ENCODE results near the gene C14orf132. TPM values are rescaled to one million over a fixed set of nuclear protein-coding genes. Genes with fewer than 3 reads are reported as not detected.
"Not testable (repeated sequence)": the region's sequence is repeated elsewhere in the genome, so short reads cannot be mapped to it uniquely, and the experiment has no call there.

Gene C14orf132
- total RNA-seq (2014; rRNA removed; shearing (Covaris generic)): 22.6 and 24.6 TPM in 2 replicates

GRCh38 chr14:96038920-96039632, at the start of gene C14orf132:
Gene C14orf132, plus strand, starts transcription at chr14:96039362. Its CDS starts 139 bp downstream, at chr14:96039501.
- peak; percentile 73 for DNase-seq (ENCODE audit: low read depth)

DNA sequence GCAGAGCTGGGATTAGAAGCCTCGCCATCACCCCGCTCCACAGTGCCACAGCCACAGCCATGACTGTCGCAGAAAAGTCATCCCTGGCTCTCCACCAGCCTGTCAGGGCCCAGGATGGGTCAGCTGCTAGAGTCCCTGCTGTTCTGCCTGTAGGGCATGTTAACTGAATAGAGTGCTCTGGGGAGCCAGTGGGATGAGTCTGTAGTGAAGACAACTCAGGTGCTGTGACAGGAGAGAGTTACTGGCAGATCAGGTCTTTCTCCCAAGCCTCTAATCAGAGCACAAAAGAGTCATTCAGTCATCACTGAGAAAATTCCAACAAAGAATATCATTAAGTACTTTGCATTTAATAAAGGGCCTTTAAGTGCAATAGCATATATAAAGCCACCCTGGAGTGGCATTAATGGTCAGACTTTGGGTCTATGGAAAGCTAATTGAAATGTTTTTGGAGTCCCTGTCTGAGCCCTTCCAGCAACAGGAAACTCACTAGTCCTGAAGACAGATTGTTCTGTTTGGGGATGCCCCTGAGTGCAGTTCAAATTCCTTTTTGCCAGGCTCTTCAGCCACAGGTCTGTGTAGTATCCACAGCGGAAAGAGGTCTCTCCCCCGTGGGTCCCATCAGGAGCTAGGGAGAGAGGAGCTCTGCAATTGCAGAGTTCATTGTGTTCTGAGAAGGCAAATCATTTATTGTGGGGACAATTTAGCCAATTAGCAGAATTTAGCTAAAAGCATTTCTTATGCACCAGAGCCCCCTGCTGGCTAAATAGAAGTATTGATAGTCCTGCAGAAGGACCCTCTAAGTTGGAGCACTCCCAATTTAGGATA, 45.2 kb upstream of the C14orf132 start:
- DNase-seq (ENCODE audit: low read depth): peak; percentile 48

- no peak for DNase-seq (ENCODE audit: low read depth)
Observed at GRCh38 chr14:95994593-95994928, 44.6 kb upstream of the C14orf132 start.

DNA sequence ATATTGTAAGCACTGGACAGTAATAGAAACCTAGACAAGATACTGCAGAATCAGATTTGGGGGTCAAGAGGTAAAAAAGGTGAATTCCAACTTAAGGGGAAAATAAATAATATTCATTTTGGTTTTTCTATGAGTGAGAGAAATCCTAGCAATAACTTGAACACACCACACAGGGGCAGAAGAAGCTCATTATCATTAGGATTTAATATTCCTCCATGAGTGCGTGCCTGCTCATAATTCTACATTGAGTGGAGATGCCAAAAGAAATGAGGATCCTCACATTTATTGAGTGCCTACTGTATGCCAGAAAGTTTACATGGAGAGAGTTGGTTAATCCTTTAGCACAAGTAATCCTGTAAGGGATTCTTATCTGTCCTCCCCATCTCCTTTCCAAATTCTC, 40.5 kb upstream of the C14orf132 start:
- peak; percentile 45 for DNase-seq (ENCODE audit: low read depth)

- peak; percentile 73 for DNase-seq (ENCODE audit: low read depth)
Observed at GRCh38 chr14:96001866-96002497, 37.2 kb upstream of the C14orf132 start.

DNA sequence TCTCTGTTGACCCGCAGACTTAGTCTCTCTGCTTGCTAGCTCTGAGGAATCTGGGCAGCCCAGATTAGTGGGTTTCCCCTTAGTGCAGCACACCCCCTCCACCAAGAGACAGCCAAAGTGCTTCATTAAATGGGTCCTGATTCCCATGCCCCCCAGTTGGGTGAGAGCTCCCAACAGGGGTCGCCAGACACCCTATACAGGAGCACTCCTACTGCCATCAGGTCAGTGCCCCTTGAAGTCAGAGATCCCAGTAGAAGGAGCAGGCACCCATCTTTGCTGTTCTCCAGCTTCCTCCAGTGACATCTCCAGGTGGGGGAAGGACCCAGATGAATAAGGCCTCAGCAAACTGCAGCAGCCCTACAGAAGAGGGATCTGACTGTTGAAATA, 36.7 kb upstream of the C14orf132 start:
- no peak for DNase-seq (ENCODE audit: low read depth)

DNA sequence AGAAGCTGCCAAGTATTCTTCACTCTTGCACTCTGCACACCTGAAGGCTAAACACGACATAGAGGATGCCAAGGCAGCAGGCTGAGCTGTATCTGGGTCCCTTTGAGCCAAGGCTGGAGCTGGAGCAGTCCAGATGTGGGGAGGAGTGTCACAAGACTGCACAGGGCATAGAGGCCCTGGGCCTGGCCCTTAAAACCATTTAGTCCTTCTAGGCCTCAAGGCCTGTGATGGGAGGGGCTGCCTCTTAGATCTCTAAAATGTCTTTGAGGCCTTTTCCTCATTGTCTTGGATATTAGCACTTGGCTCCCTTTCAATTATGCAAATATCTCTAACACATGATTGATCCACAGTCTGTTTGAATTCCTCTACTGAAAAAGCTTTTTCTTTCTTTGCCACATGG, 28.0 kb upstream of the C14orf132 start:
- DNase-seq (ENCODE audit: low read depth): no peak

DNA sequence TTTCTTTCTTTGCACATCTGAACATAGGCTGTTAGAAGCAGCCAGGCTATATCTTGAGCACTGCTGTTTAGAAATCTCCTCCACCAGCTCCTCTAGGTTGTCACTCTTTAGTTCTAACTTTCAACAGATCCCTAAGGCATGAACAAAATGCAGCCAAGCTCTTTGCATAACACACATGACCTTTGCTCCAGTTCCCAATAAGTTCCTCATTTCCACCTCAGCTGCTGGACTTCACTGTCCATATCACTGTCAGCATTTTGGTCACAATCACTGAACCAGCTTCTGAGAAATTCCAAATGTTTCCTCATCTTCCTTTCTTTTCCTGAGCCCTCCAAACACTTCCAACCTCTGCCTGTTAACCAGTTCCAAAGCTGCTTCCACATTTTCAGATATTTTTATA, 27.6 kb upstream of the C14orf132 start:
- DNase-seq (ENCODE audit: low read depth): no peak

GRCh38 chr14:96012757-96013156, 26.4 kb upstream of the C14orf132 start:
- DNase-seq (ENCODE audit: low read depth): not testable (repeated sequence)

- no peak for DNase-seq (ENCODE audit: low read depth)
Observed at GRCh38 chr14:96014176-96014575, 25.0 kb upstream of the C14orf132 start.

DNA sequence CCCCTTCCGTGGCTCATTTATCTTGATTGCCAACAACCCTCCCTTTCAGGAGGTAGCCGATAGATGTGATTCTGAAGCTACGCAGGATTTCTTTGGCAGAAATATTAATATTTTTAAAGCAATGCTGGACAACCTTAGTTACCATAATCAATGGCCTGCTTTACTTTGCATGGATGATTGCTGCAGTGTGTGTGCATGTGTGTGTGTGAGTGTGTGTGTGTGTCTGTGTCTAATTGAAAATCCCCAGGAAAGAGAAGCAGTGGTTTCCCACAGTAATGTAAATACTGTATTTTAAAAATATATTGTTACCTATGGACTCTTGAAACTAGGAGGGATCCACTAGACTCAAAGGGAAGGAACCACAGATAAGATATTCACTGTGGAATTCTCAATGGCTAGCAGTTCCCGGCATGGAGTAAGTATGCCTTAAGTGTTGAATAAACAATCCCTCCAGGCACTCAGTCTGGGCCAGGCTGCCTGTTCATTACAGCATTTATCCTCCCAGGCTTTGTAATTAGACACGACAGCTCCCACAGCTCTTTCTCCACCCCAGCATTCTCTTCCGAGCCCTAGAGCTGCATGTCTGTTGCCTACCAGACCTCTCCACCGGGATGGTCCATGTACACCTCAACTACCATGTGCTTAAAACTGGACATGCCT, 22.5 kb upstream of the C14orf132 start:
- DNase-seq (ENCODE audit: low read depth): peak; percentile 35

DNA sequence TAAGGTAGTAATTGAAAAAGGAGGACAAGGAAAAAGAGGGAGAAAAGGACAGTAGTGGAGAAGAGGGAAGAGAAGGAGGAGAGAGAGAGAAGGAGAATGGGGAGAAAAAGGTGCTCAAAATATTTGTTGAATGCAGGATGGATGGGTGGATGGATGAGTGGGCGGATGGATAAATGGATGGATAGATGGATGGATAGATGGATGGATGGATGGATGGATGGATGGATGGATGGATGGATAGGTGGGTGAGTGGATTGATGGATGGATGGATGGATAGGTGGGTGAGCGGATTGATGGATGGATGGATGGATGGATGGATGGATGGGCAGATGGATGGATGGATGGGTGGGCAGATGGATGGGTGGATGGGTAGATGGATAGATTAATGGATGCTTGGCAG, 21.3 kb upstream of the C14orf132 start:
- no peak for DNase-seq (ENCODE audit: low read depth)

DNA sequence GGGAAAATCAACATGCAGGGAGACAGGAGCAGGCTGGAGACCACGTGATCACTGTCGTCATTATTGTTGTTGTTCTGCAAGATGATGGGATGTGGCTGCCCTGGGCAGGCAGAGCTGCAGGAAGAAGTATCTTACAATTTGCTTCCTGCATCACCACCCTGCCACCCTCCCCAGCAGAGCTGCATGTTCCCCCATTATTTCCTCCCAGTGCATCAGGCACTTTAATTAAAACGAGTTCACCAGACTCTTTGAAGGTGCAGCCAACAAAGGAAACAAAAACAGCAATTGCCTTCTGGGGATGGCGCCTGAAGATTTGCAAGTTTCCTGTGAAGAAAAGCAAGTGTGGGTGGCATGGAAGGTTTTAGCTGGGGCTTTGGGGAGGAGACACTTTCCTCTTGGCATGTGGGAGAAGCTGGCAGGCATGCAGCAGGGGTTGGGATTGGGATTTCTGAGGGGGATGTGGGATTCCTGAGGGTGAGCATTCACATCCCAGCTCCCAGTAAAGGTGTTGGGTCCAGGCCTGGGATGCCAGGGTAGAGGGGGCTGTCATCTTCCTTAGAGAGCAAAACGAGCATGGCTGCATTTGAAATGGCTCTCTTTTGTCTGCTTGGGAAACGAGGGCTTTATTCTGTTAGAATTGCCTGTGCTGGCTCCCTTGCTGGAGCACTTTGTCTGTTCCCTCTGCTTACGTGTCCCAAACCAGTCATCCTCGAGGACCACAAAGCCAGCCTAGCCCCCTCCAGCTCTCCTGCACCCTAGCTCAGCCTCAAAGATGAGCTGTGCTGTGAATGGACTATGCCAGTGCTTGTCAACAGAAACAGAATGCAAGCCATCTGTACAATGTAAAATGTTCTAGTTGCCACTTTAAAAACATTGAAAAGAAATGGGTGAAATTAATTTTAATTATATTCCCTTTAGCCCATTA, 11.5 kb upstream of the C14orf132 start:
- DNase-seq (ENCODE audit: low read depth): no peak

- DNase-seq (ENCODE audit: low read depth): no peak
Observed at GRCh38 chr14:96029089-96029645, 10.0 kb upstream of the C14orf132 start.

- no peak for DNase-seq (ENCODE audit: low read depth)
Observed at GRCh38 chr14:96030108-96030760, 8.9 kb upstream of the C14orf132 start.

DNA sequence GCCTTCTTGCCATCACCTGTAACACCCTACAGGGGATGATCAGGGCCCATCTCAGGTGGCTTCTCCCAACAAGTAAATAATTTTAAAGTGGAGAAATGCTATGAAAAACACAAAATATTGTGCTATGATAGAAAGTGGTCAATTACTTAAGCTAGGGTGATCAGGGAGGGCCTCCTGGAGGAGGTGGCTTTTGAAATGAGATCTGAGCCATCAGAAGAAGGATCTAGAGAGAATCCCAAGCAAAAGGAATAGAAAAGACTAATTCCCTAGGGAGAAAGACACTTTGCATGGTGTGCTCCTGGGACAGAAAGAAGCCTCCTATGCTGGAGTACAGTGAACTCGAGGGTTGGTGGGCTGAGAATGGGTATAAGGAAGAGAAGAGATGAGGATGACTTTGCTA, 7.5 kb upstream of the C14orf132 start:
- no peak for DNase-seq (ENCODE audit: low read depth)

DNA sequence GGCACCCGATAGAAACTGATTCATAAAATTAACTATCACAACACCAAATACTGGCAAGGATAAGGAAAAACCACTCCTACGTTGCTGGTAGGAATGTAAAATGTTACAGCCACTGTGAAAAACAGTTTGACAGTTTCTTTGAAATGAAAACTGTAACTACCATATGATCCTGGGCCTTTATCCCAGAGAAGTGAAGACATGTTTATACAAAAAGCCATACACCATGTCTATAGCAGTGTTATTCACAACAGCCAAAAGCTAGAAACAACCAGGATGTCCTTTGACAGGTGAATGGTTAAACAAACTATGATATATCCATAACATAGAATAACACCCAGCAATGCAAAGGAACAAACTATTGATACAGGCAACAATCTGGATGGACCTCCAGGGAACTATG, 3.7 kb upstream of the C14orf132 start:
- DNase-seq (ENCODE audit: low read depth): no peak

DNA sequence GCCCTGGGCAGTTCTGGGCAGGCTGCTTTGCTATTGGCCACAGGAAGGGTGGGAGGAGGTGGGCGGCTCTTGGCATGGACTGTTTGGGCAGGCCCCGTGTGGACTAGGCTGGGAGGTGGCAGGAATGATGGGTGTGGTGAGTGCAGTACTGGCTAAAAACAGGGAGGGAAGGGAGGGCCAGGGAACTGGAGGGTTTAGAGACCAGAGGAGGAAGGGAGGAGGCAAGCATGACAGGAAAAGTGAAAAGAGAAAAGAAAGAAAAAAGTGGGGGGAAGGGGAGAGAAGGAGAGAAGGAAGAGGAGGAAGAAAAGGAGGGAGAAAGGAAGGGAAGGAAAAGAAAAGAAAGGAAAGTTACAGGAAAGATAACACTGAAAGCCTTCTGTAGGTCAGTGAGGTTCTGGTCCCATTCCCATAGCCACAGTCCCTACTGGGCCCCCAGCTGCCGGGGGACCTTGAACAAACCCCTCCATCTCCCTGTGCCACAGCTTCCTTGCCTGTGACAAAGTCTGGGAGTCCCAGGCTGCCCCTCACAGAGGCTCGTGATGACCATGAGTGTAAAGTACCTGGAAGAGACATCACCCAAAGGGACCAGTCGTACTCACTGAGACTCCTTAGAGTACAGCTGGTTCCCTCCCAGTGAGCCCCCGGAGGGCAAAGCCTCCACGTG, 1.1 kb upstream of the C14orf132 start:
- DNase-seq (ENCODE audit: low read depth): peak; percentile 81

DNA sequence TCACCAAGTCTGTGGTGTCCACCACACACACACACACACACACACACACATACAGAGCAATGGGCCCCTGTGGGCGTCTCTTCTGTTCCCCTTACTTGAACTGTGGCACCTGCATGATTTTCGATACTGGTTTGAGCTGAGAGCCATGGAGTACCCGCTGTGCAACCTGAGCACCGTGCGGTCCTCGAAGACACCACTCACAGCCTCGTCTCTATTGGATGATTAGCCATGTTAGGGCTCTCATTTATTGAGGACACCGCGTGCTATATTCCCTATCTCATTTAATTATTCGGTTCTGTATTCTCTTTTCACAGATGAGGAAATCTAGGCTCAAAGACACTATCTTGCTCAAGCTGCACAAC, 623 bp upstream of the C14orf132 start:
- DNase-seq (ENCODE audit: low read depth): no peak
